A673 (cell line): ENCODE results near the gene LSM8. TPM values are rescaled to one million over a fixed set of nuclear protein-coding genes. Genes with fewer than 3 reads are reported as not detected.

Experiments used
- BruUV-seq: library from RNA; stranded (reverse); fragments of 400-500 nt; replicated peaks from 2 replicates; lab custom pipeline; 2021; lab: Mats Ljungman, UMichigan
- CTCF ChIA-PET: fragments of 300-600 bp; sonication (Branson Sonifier 250); formaldehyde crosslinking; loops from one replicate; lab custom pipeline; 2022; ENCODE audit warnings: antibody characterized with exemption; lab: Charles Lee
- POLR2A ChIA-PET: fragments of 300-600 bp; sonication (Branson Sonifier 250); formaldehyde crosslinking; loops from one replicate; lab custom pipeline; 2022; ENCODE audit warnings: antibody characterized with exemption; ENCODE audit not compliant: low non-redundant PET; lab: Charles Lee
- DNase-seq: peaks from one replicate; pipeline ENCODE4 v3.0.0-alpha.2; 2015; ENCODE audit warnings: low spot score
- H3K27ac ChIP-seq: fragments of 200-600 bp; sonication (generic); 2 replicates; pipeline ENCODE4 v1.5.1; 2016; ENCODE audit warnings: mixed run types, low read depth, mild to moderate bottlenecking, mixed read lengths, antibody characterized with exemption, low read length; ENCODE audit not compliant: poor library complexity, severe bottlenecking
- H3K27me3 ChIP-seq: fragments of 200-600 bp; sonication (generic); replicated peaks from 2 replicates; pipeline ENCODE4 v1.6.1; 2017; ENCODE audit warnings: mixed run types, low read depth, mild to moderate bottlenecking, mixed read lengths, antibody characterized with exemption, low read length; ENCODE audit not compliant: insufficient read depth, poor library complexity
- H3K36me3 ChIP-seq: fragments of 200-600 bp; sonication (generic); 2 replicates; pipeline ENCODE4 v1.6.1; 2016; ENCODE audit warnings: mixed run types, mild to moderate bottlenecking, mixed read lengths, antibody characterized with exemption, low read length; ENCODE audit not compliant: insufficient read depth, poor library complexity, severe bottlenecking
- H3K4me1 ChIP-seq: fragments of 200-600 bp; sonication (generic); 2 replicates; pipeline ENCODE4 v1.6.1; 2017; ENCODE audit warnings: mixed run types, mild to moderate bottlenecking, mixed read lengths, antibody characterized with exemption, low read length; ENCODE audit not compliant: insufficient read depth, poor library complexity, severe bottlenecking
- H3K4me3 ChIP-seq: fragments of 200-600 bp; sonication (generic); 2 replicates; pipeline ENCODE4 v1.5.1; 2016; ENCODE audit warnings: low read depth, mixed run types, mild to moderate bottlenecking, mixed read lengths, low read length; ENCODE audit not compliant: poor library complexity, severe bottlenecking
- H3K9me3 ChIP-seq: fragments of 200-600 bp; sonication (generic); 2 replicates; pipeline ENCODE4 v1.6.1; 2016; ENCODE audit warnings: mixed run types, low read depth, mild to moderate bottlenecking, mixed read lengths, antibody characterized with exemption, low read length; ENCODE audit not compliant: poor library complexity, severe bottlenecking
- CTCF ChIP-seq: fragments of 300-800, 200-600 bp; sonication (generic); conservative IDR thresholded peaks from 2 replicates; pipeline ENCODE4 v1.5.1; 2017; ENCODE audit warnings: low read depth, mild to moderate bottlenecking, antibody characterized with exemption, low read length, moderate library complexity, mixed read lengths
- EZH2 ChIP-seq: fragments of 200-600 bp; sonication (generic); IDR thresholded peaks from 2 replicates; pipeline ENCODE4 v1.6.1; 2017; ENCODE audit warnings: borderline replicate concordance, low read depth, mild to moderate bottlenecking, mixed read lengths, antibody characterized with exemption, low read length; ENCODE audit not compliant: poor library complexity, severe bottlenecking
- intact Hi-C: fragments of 100-400 bp; cut with micrococcal nuclease; formaldehyde crosslinking; loops from one replicate; pipeline ENCODE4 v1.10.0; 2022; ENCODE audit not compliant: unreplicated experiment
- total RNA-seq: library from RNA; stranded (reverse); gene quantifications from 2 replicates; pipeline ENCODE4 v1.2.3, GENCODE V29; 2021

LSM8 gene
- total RNA-seq, 1 experiment from 2014 or later = 56.7 TPM

DNA sequence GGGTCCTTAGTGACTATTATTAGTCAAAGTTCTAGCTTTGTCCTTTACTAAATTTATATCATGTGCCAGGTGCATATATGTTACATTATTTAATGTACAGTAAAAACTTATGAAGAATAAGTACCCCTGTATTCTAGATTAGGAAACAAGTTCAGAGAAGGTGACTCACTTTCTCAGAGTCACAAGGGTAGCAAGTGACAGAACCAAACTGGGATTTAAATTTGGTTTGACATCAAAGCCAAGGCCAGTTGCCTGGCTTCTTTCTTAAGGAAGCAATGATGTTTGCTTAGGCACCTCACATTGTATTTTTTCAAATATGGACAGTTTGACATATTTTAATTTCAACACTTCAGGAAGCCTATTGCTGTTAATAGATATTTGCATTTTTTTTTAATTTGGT, 2.5 kb downstream of the LSM8 start:
- Histone ChIP-seq H3K4me1 (peaks cover 15% of the 10 kb centered on the region), H3K4me3 (peak overlapping the region; percentile 64), H3K27ac (no peak overlapping the region), H3K9me3 (no peaks in the 10 kb centered on the region), H3K27me3 (no peaks in the 10 kb centered on the region), H3K36me3 (peaks cover 58% of the 10 kb centered on the region)
- intact Hi-C loops = no loop called here
- BruUV-seq = no TSS peak
- POLR2A ChIA-PET = no interaction called here
- no peak for TF ChIP-seq CTCF
- TF ChIP-seq EZH2 = no peak
- no peak for DNase-seq
- CTCF ChIA-PET = no interaction called here

- H3K4me3 ChIP-seq = no peak overlapping the region
- BruUV-seq = no TSS peak
- TF ChIP-seq CTCF (no peak), EZH2 (no peak)
- peaks cover 38% of the 10 kb centered on the region for H3K36me3 ChIP-seq
- intact Hi-C loops = no loop called here
- no peak overlapping the region for H3K27ac ChIP-seq
- DNase-seq = no peak
- H3K27me3 ChIP-seq = no peaks in the 10 kb centered on the region
- CTCF ChIA-PET = no interaction called here
- H3K9me3 ChIP-seq = no peaks in the 10 kb centered on the region
- POLR2A ChIA-PET = no interaction called here
- H3K4me1 ChIP-seq = peaks cover 2% of the 10 kb centered on the region
Observed at GRCh38 chr7:118194571-118194970, 10.6 kb downstream of the LSM8 start.

DNA sequence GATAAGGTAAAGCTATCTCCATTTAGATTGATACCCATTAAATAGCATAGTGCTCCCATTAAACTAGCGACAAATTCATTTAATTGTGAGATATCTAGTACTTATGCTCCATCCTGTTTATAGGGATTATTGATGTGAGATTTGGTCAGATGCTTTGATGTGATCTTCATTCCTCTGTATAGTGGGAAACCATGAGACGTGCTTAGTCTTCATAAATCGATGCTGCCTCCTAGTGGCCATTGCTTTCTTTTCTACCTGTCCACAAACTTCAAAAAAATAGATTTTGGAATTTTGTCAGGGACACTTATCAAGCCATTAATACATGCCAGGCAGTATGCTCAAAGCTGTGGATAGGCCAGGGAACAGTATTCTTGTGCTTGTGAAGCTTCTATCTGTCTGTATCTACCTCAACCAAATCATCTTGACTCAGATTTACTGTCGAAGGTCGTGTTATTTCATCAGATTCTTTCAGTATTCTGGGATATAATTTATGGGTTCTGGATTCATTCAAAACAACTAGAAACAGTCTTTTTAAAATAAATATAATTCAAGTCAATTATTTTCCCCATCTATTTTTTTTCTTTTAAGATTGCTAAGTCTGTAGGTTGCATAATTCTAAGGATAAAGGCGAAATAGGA, 12.0 kb downstream of the LSM8 start:
- Histone ChIP-seq H3K36me3 (peaks cover 26% of the 10 kb centered on the region), H3K27ac (no peak overlapping the region), H3K9me3 (no peaks in the 10 kb centered on the region), H3K27me3 (no peaks in the 10 kb centered on the region), H3K4me3 (no peak overlapping the region), H3K4me1 (peaks cover 2% of the 10 kb centered on the region)
- no TSS peak for BruUV-seq
- TF ChIP-seq CTCF (peak; percentile 87), EZH2 (no peak)
- peak; percentile 77 for DNase-seq
- intact Hi-C loops = loop anchor here (5.0 kb wide), 2 partner anchors 224 to 444 kb away; no protein-coding TSS in a partner anchor
- ChIA-PET POLR2A (no interaction called here), CTCF (no interaction called here)
